Posterior cingulate gyrus (tissue), 11 donors: ENCODE data around the gene INSYN1.
A peak's percentile ranks its signal among the peaks of the same experiment; 100 is the strongest.
"Not testable (repeated sequence)": the region's sequence is repeated elsewhere in the genome, so short reads cannot be mapped to it uniquely, and the experiment has no call there.

Experiments
- DNase-seq, 10 donors: peaks; one replicate each; pipeline versions ENCODE4 v3.0.0 to v3.0.0-alpha.2; 2020 to 2021; ENCODE audit warnings: mixed read lengths in 3 of 10
- intact Hi-C: fragments of 100-400 bp; cut with DNase I; formaldehyde crosslinking; loops from one replicate; pipeline ENCODE4 v1.15.1; 2023

The INSYN1 gene

DNA sequence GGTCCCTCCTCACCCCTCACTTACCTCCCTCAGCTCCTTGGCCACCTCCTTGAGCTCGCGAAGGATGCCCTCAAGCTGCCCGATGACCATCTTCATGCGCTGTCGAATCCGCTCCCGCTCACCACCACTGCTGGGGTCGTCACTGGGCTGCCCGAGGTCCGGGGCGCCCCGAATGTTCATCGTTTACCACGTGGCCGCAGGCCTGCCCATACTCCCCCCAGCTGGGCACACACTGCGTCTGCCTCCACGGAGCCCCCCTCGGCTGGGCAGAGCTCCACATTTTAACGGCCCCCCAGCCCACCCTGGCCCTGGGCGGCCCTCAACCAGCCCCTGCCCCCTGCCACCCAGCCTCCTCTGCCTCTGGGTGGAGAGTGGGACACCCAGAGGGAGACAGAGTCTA is 2.2 kb downstream of the INSYN1 start:
- intact Hi-C loops = no loop called here
- peak in 2 of 10 donors; percentile 81 to 84 for DNase-seq

DNA sequence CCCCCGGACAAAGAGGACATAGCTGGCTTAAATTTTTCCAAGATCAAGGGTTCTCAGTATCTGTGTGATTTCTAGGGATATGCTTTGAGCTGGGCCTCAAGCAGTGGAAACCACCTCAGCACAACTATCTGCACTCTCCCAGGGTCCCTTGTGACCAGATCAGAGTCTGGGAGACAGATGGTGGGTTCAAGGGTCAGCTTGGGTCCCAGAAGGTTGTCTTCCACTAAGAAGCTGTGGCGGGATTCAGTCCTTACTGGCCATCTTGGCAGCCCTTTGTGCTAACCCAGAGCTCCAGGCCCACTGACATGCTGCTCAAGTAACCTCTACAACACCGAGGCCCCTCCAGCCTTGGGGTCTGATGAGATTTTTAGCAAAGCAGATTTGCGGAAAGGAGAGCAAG is 2.7 kb downstream of the INSYN1 start:
- intact Hi-C loops = no loop called here
- DNase-seq = peak in 1 of 10 donors; percentile 22

DNA sequence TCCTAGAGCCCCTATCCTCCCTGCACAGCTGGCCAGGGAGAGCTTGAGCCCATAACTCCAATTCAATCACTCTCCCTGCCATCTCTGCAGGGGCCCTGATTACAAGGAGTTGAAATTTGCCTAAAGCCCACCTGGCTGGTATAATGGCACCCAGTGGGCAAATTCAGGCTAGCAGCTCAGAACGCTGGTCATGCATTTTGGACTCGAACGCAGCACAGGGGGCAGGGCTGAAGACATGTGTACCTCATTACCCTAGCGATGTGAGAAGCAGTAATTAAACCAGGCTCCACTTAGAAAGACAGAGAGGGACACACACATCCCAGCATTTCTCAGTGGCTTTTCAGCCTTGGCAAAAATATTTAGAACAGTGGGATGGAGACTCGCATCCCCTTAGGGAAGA is 3.2 kb downstream of the INSYN1 start:
- peak in 1 of 10 donors; percentile 16 for DNase-seq
- intact Hi-C loops = no loop called here

DNA sequence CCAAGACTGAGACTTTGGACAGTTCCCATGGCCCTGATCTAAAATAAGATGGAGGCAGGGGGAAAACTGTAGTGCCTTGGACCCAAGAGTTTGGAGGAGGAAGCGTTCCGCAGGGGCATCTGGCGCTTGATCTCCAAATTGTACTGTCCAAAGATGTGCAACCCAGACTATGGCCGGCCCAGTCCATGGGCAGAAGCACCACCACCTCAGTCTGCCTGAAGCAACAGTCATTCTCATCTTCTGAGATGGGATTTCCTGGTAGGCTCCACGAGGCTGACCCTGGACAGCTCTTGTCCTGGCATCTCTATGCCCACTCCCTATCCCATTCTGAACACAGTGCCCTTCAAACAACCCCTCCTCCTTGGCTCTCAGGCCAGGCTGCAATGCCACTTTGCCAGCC is 3.6 kb downstream of the INSYN1 start:
- intact Hi-C loops = no loop called here
- peak in 2 of 10 donors; percentile 40 to 51 for DNase-seq

DNA sequence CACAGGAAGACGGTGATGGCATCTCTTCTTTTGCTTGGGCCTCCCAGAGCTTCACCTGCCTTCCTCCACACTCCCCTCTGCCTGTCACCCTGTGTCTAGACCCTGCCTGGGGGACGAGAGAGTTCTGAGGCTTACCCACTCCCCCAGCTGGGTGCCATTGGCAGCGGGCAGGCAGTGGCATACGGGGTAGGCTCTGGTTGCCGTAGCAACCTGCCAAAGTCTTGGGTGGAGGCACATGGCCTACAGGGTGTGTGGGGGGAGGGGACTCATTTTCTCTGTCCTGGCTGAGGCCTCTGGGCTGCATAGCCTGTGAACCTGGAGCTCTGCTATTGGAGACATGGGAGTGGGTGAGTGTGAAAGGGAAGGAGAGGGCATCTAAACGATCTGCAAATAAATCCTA is 4.4 kb downstream of the INSYN1 start:
- peak in 3 of 10 donors; percentile 82 to 88 (median 86) for DNase-seq
- intact Hi-C loops = no loop called here

DNA sequence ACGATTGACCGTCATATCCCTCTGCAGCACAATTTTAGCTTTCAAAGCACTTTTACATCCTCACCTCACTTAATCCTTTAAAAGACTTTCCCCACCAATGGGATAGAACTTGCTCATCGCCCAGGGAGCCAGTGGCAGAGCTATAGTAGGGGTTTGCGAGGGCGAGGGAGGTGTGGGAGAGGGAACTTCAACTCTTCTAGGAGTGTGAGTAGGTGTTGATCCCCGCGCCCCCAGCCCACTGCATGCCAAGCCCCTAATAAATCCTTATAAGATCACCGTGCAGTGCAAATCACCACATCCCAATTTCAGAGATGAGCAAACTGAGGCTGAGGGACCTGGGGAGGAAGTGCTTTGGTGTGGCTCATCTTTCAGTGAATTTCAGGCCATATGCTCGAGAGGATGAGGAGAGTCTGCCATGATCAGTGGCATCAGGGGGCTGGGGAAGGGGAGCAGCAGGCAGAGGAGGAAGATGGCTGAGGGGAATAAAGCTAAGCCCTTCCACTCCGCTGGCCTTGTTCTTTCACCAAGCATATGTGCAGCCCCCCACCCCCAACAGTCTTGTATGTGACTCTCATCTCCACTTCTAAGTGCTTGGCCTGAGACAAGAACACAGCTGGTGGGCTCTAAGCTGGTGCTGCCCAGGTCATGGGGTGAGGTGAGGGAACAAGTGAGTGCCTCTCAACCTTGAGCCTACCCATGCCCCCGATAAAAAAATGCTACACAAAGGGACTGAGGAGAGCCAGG is 5.1 kb downstream of the INSYN1 start:
- peak in 2 of 10 donors; percentile 55 to 66 for DNase-seq
- intact Hi-C loops = no loop called here

DNA sequence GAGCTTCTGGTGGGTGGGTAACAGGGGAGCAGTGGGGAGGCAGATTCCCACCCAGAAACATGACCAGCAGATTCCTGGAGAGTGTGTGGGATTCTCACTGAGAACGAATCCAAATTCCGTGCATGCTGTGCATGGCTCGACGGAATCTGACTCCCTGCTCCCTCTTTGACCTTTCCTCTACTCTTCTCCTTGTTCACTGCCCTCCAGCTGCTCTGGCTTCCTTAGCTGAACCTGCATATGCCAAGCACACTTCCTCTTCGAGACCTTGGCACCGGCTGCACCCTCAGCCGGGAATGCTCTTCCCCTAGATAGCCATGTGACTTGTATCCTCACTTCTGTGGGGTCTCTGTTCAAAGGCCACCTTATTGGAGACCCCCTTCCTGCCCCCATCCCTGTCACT is 6.3 kb downstream of the INSYN1 start:
- peak in 2 of 10 donors; percentile 24 to 60 for DNase-seq
- intact Hi-C loops = no loop called here

DNA sequence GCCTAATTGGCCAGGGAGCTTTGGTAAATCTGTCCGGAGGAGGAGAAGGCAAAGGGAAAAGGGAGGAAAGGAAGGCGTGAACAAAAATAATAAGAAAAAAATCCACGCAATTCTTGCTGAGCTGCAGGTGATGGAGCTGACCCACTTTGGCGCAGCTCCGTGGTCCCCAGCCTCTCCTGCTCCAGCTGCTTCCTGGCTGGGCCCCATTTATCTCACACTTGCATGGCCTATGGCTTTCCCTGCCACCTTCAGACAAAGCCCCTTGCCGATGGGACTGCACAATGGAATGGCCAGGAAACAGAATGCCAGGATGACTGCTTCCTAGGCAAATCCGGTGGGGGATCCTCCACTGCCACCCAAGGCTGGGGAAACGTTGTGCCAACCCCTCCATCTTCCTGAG is 6.9 kb downstream of the INSYN1 start:
- DNase-seq = peak in 2 of 10 donors; percentile 73 to 80
- intact Hi-C loops = no loop called here

DNA sequence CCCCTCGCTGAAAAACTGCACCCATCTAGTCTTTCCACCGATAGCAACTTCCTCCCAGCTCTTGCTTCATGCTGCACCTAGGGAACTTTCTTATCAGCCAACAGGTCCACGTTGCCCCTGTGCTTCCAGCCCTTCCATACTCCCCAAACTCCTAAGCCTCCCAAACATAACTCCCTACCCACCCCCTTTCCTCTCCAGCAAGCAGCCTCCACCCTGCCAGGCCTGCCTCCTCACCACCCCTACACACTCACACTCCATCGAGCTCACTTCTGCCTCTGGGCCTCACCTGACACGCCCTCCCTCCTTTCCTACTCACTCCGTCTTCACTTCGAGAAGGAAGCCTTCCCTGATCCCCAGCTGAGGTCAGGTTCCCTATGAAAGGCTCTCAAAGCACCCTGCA is 8.1 kb downstream of the INSYN1 start:
- intact Hi-C loops = no loop called here
- peak in 2 of 10 donors; percentile 62 to 70 for DNase-seq

DNA sequence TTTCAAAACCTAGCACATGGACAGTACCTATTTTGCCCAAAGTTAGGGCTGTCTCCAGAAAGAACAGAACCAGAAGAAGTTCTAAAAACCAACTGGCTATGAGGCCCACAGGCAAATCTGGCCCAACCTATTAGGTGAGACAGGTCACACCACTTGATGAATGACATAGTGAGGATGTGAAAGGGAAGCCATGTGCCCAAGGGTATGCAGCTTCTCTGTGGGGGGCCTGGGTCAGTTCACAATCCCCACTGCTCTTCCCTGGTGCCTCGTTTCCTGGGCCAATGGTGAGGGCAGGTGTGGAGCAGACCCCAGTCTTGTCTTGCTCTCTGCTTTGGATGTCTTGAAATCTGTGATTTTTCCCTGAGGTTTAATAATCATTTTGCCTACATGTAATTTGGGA is 8.9 kb downstream of the INSYN1 start:
- intact Hi-C loops = no loop called here
- DNase-seq = peak in 2 of 10 donors; percentile 32 to 47

DNA sequence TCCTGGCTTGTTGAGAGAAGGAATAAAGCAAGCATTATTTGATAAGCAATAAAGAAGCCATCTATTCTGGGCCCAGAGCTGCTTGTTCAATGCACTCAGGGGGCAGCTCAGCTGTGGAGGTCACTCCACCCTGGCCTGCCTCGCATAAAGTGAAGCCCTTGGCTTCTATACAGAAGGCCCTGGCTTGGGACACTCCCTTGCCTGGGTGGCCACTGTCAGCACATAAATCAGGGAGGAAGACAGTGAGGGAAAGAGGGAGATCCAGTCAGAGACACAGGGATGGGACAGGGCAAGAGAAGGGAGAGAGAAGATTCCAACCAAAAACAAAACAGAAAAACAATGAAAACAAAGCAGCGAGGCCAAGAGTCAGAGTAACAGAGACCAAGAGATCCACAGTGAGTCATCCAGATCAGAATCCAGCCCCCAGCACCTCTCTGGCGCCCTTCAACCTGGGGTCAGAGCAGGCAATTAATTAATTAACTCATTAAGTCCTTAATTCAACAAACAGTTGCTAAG is 11.8 kb downstream of the INSYN1 start:
- peak in 1 of 10 donors; percentile 35 for DNase-seq
- intact Hi-C loops = no loop called here

DNA sequence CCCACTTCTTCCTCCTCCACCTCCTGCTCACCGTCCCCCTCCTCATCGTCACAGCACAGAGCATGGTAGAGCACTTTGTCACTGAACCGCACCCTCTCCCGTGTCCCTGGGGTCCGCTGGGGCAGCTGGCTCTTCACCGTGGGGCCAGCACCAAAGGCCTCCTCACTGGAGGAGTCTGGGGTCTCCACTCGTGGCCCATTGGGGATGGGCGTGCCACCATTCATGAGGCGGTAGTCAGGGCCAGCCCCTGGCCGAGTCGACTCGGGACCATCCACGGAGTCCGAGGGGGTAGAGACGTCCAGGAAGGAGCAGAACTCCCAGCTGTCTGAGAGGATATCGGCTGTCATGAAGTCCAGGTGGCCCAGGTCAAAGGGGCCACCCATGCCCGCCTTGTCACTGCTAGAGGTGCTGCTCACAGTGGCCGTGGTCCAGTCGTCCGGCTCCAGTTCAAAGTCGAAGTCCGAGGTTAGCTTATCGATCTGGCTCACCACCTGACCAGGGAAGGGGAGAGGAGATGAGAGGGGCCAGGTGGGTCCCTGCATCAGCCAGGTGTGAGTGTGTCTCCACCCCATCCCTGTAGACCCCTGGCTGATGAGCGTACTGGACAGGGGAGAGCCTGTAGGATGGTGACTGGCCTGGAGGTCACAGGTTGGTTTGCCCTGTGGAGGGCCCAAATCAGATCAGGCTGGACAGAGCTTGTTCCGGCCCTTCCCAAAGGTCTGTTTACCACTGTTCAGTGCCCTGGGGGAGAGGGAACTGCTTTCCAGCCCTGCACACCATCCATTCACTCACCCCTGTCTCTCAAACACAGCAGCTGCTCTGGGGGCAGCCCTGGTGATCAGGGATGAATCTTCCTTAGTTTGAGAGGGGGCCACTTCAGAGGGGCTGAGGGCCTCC is 12.8 kb downstream of the INSYN1 start:
- intact Hi-C loops = no loop called here

DNA sequence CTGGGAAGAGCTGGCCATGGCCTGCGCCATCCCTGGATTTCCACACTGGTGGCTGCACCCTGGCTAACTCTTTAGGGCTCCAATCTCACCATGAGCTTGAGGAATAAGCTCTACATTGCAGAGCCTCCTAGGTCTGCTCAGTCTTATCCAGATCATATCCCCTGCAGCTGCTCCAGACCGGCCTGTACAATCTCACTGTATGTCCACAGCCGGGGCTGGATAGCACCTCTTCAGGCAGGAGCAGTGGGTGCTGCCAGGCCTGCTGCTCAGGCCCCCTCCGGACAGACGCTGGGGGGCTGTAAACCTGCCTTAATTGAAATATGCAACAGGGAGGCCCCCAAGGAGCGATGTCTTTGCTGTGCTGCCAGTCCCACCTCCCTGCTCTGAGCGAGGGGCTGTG is 15.6 kb downstream of the INSYN1 start:
- peak in 1 of 10 donors; percentile 62 for DNase-seq
- intact Hi-C loops = no loop called here

More for the DNA sequence above, 12.8 kb downstream of the INSYN1 start:
- DNase-seq = peak in 1 of 10 donors; percentile 62

DNA sequence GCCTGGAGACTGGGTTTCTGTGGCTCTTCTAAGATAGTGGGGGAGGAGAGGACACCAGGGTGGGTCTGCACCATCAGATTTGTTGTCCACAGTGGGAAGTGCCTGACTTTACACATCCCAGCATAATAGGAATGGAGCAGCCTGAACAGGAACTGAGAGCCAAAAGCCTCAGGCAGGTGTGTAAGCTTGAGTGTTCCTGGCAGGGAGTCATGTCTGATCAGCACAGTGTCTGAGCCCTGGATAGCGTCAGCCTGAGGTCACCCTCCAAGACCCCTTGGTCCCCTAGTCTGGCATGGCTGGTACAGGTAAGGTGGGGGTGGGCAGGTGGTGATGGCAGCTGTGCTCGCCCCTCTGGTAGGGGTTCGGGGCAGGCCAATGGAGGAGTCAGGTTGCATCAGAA is 20.2 kb downstream of the INSYN1 start:
- DNase-seq = peak in 1 of 10 donors; percentile 43
- intact Hi-C loops = no loop called here

DNA sequence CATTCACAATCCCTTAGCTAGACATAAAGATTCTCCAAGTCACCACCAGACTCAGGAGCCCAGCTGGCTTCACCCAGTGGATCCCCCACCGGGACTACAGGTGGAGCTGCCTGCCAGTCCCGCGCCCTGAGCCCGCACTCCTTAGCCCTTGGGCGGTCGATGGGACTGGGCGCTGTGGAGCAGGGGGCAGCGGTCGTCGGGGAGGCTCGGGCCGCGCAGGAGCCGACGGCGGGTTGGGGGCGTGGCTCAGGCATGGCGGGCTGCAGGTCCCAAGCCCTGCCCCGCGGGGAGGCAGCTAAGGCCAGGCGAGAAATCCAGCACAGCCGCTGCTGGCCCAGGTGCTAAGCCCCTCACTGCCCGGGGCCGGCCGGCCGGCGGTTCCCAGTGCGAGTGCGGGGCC is 21.1 kb downstream of the INSYN1 start:
- peak in 1 of 10 donors; percentile 55 for DNase-seq
- intact Hi-C loops = not testable (repeated sequence)

DNA sequence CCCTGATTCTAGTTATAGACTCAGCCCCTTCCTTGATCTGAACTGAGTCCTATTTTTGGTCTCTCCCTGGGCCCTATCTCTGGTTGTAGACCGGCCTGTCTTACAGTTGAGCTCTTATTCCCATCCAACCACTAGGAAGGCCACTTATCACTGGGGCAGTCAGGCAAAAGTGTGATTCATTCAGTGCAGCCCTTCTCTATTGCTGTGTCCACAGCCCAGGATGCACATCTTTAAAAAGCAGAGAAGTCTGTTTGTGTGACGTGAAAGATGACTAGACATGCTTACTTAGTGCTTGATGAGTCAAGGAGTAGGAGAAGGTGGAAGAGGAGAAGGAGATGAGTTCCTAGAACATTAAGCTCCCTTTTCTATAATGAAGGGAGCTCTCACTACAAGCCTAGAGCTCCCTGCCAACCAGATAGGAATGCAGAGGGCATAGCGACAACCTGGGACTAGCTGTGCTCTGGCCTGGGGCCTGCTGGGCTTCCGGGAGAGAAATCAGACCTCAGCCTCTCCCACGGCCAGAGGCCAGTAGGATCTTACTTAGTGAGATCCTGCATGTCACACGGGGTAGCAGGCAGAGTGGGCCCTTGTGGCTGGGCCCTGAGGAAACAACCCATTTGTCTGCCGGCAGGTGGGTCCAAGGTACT is 25.7 kb downstream of the INSYN1 start:
- intact Hi-C loops = no loop called here

DNA sequence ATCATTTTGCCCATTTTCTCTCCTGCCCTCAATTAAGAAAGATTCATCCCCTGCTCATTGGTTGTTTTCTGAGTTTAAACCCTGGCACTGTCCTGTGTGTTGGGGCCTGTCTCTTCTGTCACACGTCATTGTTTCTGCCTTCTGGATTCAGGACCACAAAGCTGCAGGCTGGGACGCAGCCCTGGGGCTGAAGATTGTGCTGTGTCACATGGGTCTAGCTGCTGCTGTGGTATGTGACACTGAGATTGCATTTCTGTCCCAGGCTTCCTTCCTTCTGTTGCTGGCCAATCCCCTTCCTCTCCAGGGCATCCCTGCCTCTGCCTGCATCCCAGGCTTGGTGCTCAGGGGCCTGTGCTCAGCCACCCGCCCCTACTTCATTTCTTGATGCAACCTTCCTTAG is 28.9 kb downstream of the INSYN1 start:
- intact Hi-C loops = no loop called here
- no peak for DNase-seq

More for the DNA sequence above, 25.7 kb downstream of the INSYN1 start:
- DNase-seq = no peak

DNA sequence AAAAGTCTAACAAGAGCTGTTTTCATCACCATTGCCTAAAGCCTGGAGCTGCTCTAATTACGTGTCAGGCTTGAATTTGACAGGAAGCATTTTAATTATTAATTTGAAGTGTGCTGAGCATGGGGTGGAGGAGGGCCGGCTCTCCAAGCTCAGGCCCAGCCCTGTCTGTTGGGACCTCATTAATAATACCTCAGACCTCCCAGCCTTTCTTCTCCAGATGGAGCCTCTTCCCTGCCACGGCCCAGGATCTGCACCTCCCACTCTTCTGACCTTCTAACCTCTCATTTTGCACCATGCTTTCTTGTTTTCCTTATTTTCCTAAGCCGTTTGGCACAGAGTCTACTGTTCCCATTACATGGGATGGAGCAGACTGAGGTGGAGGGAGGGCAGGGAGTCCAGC is 30.0 kb downstream of the INSYN1 start:
- no peak for DNase-seq
- intact Hi-C loops = no loop called here

DNA sequence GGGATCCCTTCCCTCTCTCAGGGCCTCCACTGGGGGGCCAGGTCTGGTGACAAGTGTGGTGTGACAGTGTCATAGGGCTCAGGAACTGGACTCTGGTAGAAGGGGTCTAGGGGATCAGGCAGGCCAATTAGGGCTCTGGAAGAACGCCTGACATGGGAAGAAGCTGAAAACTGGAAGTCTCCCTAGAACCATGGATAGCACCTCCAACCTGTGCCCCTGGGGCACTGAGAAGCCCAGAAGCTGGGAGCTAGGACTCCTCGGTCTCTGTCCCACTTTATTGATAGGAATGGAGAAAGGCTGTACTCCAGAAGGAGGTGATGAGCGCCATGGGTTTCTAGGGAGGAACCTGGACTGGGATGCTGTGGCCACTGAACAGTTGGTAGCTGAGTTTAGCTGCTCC is 30.7 kb downstream of the INSYN1 start:
- DNase-seq = no peak
- intact Hi-C loops = no loop called here

DNA sequence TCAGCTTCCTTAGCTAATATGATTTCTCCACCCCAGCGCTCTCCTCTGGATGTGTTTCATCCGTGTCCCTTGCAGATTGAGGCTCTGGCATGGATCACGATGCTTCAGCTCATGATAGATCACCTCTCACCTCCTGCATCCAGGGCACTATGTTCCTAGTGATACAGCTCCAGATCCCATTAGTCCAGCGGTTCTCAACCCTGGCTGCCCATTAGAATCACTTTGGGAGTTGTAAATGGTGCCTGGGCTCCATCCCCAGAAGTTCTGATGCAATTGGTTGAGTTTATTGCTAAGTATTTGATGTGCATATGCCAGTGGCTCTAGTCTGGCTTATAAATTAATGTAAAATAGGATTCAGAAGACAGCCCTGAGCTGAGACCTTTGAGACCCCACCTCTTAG is 34.5 kb downstream of the INSYN1 start:
- intact Hi-C loops = no loop called here
- no peak for DNase-seq

DNA sequence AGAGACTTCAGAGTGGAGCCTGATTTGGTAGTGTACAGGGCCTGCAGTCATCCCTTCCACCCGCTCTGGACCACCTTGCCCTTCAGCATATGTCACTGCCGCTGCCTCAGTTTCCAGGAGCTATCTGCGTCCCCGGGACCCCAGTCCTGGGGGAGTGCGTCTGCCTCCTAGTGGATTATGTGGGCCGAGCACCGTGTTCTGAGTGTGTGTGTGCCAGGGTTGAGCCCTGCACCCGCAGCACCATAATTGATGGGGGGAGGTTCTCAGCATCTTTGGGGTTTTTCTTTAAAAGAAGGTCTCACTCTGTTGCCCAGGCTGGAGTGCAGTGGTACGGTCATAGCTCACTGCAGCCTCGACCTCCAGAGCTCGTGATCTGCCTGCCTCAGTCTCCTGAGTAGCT is 35.3 kb downstream of the INSYN1 start:
- intact Hi-C loops = no loop called here
- DNase-seq = peak in 1 of 10 donors; percentile 22
